ENCODE data around the gene RHOA. TPM values are rescaled to one million over a fixed set of nuclear protein-coding genes. Genes with fewer than 3 reads are reported as not detected.

Gene RHOA
- 100 to 1,000 TPM; 467 to 520 TPM for total RNA-seq

- peak within 1 kb of the TSS; percentile 92 for H3K27ac Mint-ChIP-seq
- H3K9me3 Mint-ChIP-seq, result no peaks in the 10 kb centered on the region
- peaks cover 65% of the 10 kb centered on the region for H3K4me1 Mint-ChIP-seq
- peaks cover 46% of the 10 kb centered on the region for H3K36me3 Mint-ChIP-seq (ENCODE audit: low read depth)
- CTCF ChIA-PET, result interaction anchor here (0.8 to 2.3 kb wide), 6 partner anchors 10 to 72 kb away, joined by 3 to 10 read pairs (median 3); partner anchors contain the start of genes NICN1 and USP4
- H3K27me3 Mint-ChIP-seq, result no peaks in the 10 kb centered on the region
- POLR2A ChIA-PET, result interaction anchor here (0.6 to 1.1 kb wide), 2 partner anchors 72 to 390 kb away, joined by 3 to 9 read pairs; partner anchors contain the start of genes NDUFAF3 and USP4
- H3K4me3 Mint-ChIP-seq, result peak within 1 kb of the TSS; percentile 96
- peak; percentile 99 for DNase-seq
Observed at GRCh38 chr3:49411968-49412631, at the start of gene RHOA, which contains the start of gene TCTA. Gene RHOA (minus strand): TSS chr3:49411976. CDS start chr3:49375589, 36,387 bp downstream. Gene TCTA (plus strand): TSS chr3:49412423. CDS start chr3:49412427, 4 bp downstream.

DNA sequence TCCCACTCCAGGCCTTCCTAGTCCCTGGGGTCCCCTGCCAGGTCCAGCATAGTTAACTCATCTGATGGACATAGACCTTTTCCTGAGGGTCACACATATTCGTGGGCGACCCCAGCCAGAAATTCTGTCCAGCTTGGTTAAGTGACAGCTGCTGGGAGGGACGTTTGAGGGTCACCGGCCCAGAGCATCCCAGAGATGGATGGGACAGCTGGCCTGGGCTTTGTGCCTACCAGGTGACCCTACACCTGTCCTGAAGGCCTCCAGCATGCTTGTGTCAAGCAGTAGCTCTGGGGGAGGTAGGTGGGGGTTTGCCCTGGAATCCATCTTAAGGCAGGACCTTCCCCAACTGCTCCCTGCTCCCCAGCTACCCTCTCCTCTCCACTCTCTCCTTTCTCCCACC, 49.2 kb upstream of the RHOA start:
- H3K27ac Mint-ChIP-seq, result no peak overlapping the region
- no peak for DNase-seq
- POLR2A ChIA-PET, result no interaction called here
- H3K27me3 Mint-ChIP-seq, result peaks cover 2% of the 10 kb centered on the region
- no peaks in the 10 kb centered on the region for H3K9me3 Mint-ChIP-seq
- H3K4me1 Mint-ChIP-seq, result no peaks in the 10 kb centered on the region
- CTCF ChIA-PET, result interaction anchor here (0.5 kb wide), 1 partner anchor 414 kb away, joined by 3 read pairs; no protein-coding TSS in a partner anchor
- H3K4me3 Mint-ChIP-seq, result no peak overlapping the region
- no peaks in the 10 kb centered on the region for H3K36me3 Mint-ChIP-seq (ENCODE audit: low read depth)

GRCh38 chr3:49460188-49460890, 48.6 kb upstream of the RHOA start:
- POLR2A ChIA-PET, result no interaction called here

GRCh38 chr3:49456466-49456865, 44.7 kb upstream of the RHOA start:
- ChIA-PET POLR2A (no interaction called here), CTCF (interaction anchor here (0.9 to 1.1 kb wide), 3 partner anchors 11 to 383 kb away, joined by 3 to 5 read pairs (median 4); partner anchors contain the start of gene DAG1)
- no peak overlapping the region for H3K27ac Mint-ChIP-seq
- no peaks in the 10 kb centered on the region for H3K4me1 Mint-ChIP-seq
- no peaks in the 10 kb centered on the region for H3K36me3 Mint-ChIP-seq (ENCODE audit: low read depth)
- H3K9me3 Mint-ChIP-seq, result no peaks in the 10 kb centered on the region
- no peaks in the 10 kb centered on the region for H3K27me3 Mint-ChIP-seq
- H3K4me3 Mint-ChIP-seq, result no peak overlapping the region
- DNase-seq, result no peak

More at GRCh38 chr3:49460188-49460890, 48.6 kb upstream of the RHOA start:
- Mint-ChIP-seq H3K4me3 (no peak overlapping the region), H3K27ac (no peak overlapping the region), H3K36me3 (ENCODE audit: low read depth) (no peaks in the 10 kb centered on the region), H3K9me3 (no peaks in the 10 kb centered on the region), H3K4me1 (no peaks in the 10 kb centered on the region), H3K27me3 (peaks cover 2% of the 10 kb centered on the region)
- DNase-seq, result no peak
- CTCF ChIA-PET, result interaction anchor here (0.6 kb wide), 1 partner anchor 513 kb away, joined by 5 read pairs; no protein-coding TSS in a partner anchor

GRCh38 chr3:49454898-49455681, 43.3 kb upstream of the RHOA start:
- CTCF ChIA-PET, result interaction anchor here (1.1 kb wide), 1 partner anchor 284 kb away, joined by 3 read pairs; the partner anchor contains the start of gene KLHDC8B
- Mint-ChIP-seq H3K4me1 (no peaks in the 10 kb centered on the region), H3K36me3 (ENCODE audit: low read depth) (no peaks in the 10 kb centered on the region), H3K27me3 (no peaks in the 10 kb centered on the region), H3K9me3 (no peaks in the 10 kb centered on the region), H3K27ac (no peak overlapping the region), H3K4me3 (no peak overlapping the region)
- no peak for DNase-seq
- POLR2A ChIA-PET, result no interaction called here

- CTCF ChIA-PET, result interaction anchor here (0.6 to 1.1 kb wide), 3 partner anchors 21 to 283 kb away, joined by 3 to 6 read pairs (median 3); partner anchors contain the start of gene KLHDC8B
- H3K4me3 Mint-ChIP-seq, result no peak overlapping the region
- H3K9me3 Mint-ChIP-seq, result no peaks in the 10 kb centered on the region
- no peak for DNase-seq
- H3K4me1 Mint-ChIP-seq, result no peaks in the 10 kb centered on the region
- no peaks in the 10 kb centered on the region for H3K27me3 Mint-ChIP-seq
- no peaks in the 10 kb centered on the region for H3K36me3 Mint-ChIP-seq (ENCODE audit: low read depth)
- peak overlapping the region; percentile 9 for H3K27ac Mint-ChIP-seq
- POLR2A ChIA-PET, result no interaction called here
Observed at GRCh38 chr3:49454458-49454857, 42.7 kb upstream of the RHOA start.

DNA sequence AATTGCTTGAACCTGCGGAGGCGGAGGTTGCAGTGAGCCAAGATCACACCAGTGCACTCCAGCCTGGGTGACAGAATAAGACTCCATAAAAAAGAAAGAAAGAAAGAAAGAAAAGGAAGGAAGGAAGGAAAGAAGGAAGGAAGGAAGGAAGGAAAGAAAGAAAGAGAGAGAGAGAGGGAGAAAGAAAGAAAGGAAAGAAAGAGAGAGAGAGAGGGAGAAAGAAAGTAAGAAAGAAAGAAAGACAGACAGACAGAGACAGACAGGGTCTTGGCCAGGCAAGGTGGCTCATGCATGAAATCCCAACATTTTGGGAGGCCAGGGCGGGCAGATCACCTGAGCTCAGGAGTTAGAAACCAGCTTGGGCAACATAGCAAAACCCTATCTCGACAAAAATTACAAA, 41.8 kb upstream of the RHOA start:
- H3K36me3 Mint-ChIP-seq (ENCODE audit: low read depth), result no peaks in the 10 kb centered on the region
- ChIA-PET POLR2A (no interaction called here), CTCF (interaction anchor here (0.6 to 0.8 kb wide), 3 partner anchors 18 to 114 kb away, joined by 3 read pairs; partner anchors contain the start of genes NICN1 and USP4)
- DNase-seq, result no peak
- H3K9me3 Mint-ChIP-seq, result no peaks in the 10 kb centered on the region
- H3K27ac Mint-ChIP-seq, result no peak overlapping the region
- no peak overlapping the region for H3K4me3 Mint-ChIP-seq
- H3K4me1 Mint-ChIP-seq, result peaks cover 5% of the 10 kb centered on the region
- no peaks in the 10 kb centered on the region for H3K27me3 Mint-ChIP-seq

DNA sequence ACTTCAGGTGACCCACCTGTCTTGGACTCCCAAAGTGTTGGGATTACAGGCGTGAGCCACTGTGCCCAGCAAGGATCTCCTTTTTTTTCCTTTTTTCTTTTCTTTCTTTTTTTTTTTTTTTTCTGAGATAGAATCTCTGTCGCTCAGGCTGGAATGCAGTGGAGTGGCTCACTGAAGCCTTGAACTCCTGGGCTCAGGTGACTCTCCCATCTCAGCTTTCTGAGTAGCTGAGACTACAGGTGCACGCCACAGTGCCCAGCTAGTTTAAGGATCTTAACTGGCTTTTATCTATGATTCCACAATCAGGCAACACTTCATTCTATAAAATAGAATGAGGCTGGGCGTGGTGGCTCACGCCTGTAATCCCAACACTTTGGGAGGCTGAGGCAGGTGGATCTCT, 33.6 kb upstream of the RHOA start:
- no peak overlapping the region for H3K27ac Mint-ChIP-seq
- H3K4me3 Mint-ChIP-seq, result no peak overlapping the region
- POLR2A ChIA-PET, result no interaction called here

GRCh38 chr3:49434731-49435130, 23.0 kb upstream of the RHOA start:
- H3K4me1 Mint-ChIP-seq, result peaks cover 6% of the 10 kb centered on the region
- no peak overlapping the region for H3K27ac Mint-ChIP-seq
- no peak for DNase-seq
- ChIA-PET POLR2A (no interaction called here), CTCF (no interaction called here)
- no peaks in the 10 kb centered on the region for H3K9me3 Mint-ChIP-seq
- no peaks in the 10 kb centered on the region for H3K27me3 Mint-ChIP-seq
- H3K4me3 Mint-ChIP-seq, result no peak overlapping the region
- no peaks in the 10 kb centered on the region for H3K36me3 Mint-ChIP-seq (ENCODE audit: low read depth)

More for the DNA sequence above, 33.6 kb upstream of the RHOA start:
- peaks cover 21% of the 10 kb centered on the region for H3K4me1 Mint-ChIP-seq
- CTCF ChIA-PET, result interaction anchor here (0.6 to 1.7 kb wide), 3 partner anchors 16 to 387 kb away, joined by 3 to 5 read pairs (median 4); partner anchors contain the start of gene NICN1
- H3K9me3 Mint-ChIP-seq, result no peaks in the 10 kb centered on the region
- DNase-seq, result no peak
- H3K27me3 Mint-ChIP-seq, result no peaks in the 10 kb centered on the region
- no peaks in the 10 kb centered on the region for H3K36me3 Mint-ChIP-seq (ENCODE audit: low read depth)

DNA sequence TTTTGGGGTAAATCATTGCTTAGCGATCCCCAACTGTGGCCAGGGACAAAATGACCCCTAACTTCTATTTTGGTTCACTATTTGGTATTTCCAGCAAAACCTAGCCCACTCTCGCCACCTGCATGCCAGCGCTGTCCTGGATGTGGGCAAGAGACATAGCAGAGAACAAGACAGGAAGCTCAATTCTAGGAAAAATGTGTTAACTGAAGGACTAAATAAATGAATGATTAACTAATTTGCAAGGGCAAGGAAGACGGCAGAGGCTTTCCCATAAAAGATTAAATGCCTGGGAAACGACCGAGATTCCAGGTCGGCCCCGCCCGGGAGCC, 16.9 kb upstream of the RHOA start:
- CTCF ChIA-PET, result interaction anchor here (0.6 to 1.6 kb wide), 9 partner anchors 9 to 659 kb away, joined by 3 to 13 read pairs (median 3); partner anchors contain the start of genes TCTA and USP4

DNA sequence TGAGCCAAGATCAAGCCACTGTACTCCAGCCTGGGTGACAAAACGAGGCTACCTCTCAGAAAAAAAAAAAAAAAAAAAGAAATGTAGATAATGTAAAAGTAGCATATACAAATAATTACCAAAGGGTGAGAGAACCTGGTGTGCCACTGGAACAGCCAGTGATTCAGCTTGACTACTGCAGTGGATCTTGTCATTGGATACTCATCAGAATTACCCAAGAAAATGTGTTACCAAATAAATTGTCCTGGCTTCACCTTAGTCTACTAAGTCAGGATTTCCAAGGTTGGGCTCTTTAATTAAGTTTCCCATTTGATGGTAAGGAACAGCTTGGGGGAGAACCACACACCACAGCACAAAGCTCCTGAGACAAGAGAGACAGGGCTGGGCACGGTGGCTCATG, 15.8 kb upstream of the RHOA start:
- POLR2A ChIA-PET, result no interaction called here
- peak overlapping the region; percentile 79 for H3K27ac Mint-ChIP-seq

More for the DNA sequence above, 16.9 kb upstream of the RHOA start:
- no peaks in the 10 kb centered on the region for H3K27me3 Mint-ChIP-seq
- POLR2A ChIA-PET, result interaction anchor here (0.6 to 1.0 kb wide), 3 partner anchors 13 to 864 kb away, joined by 3 to 7 read pairs (median 3); partner anchors contain the start of genes DAG1 and IFRD2
- peaks cover 12% of the 10 kb centered on the region for H3K36me3 Mint-ChIP-seq (ENCODE audit: low read depth)
- H3K27ac Mint-ChIP-seq, result peak overlapping the region; percentile 99
- DNase-seq, result no peak
- no peaks in the 10 kb centered on the region for H3K9me3 Mint-ChIP-seq
- H3K4me3 Mint-ChIP-seq, result peak overlapping the region; percentile 93
- peaks cover 36% of the 10 kb centered on the region for H3K4me1 Mint-ChIP-seq

DNA sequence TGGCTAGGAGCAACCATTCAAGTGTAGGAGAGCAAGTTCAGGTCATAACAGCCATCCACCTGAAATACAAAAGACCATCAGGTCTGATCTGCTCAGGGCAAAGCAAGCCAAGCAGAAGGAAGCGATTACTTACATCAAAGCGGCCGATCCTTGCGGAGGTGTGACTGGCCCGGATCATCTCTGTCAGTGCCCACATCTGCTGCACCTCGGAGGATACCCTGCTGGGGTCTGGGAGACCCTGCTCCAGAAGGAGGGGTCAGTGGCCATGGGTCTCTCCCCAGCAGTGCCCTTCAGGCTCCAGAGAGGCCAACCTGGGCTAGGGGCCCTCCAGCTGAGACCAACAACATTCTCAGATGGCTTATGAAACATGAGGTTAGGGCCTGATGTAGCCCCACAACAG, 13.0 kb upstream of the RHOA start:
- H3K27ac Mint-ChIP-seq, result no peak overlapping the region
- H3K27me3 Mint-ChIP-seq, result no peaks in the 10 kb centered on the region
- no peak overlapping the region for H3K4me3 Mint-ChIP-seq
- H3K36me3 Mint-ChIP-seq (ENCODE audit: low read depth), result peaks cover 27% of the 10 kb centered on the region
- peaks cover 56% of the 10 kb centered on the region for H3K4me1 Mint-ChIP-seq
- ChIA-PET POLR2A (no interaction called here), CTCF (no interaction called here)
- no peaks in the 10 kb centered on the region for H3K9me3 Mint-ChIP-seq
- DNase-seq, result no peak

More for the DNA sequence above, 15.8 kb upstream of the RHOA start:
- H3K27me3 Mint-ChIP-seq, result no peaks in the 10 kb centered on the region
- DNase-seq, result no peak
- peaks cover 46% of the 10 kb centered on the region for H3K4me1 Mint-ChIP-seq
- peak overlapping the region; percentile 93 for H3K4me3 Mint-ChIP-seq
- CTCF ChIA-PET, result interaction anchor here (0.6 to 1.0 kb wide), 4 partner anchors 10 to 113 kb away, joined by 3 to 4 read pairs (median 3); no protein-coding TSS in a partner anchor
- H3K36me3 Mint-ChIP-seq (ENCODE audit: low read depth), result peaks cover 19% of the 10 kb centered on the region
- H3K9me3 Mint-ChIP-seq, result no peaks in the 10 kb centered on the region

Data from activated CD4-positive, alpha-beta T cell treated with anti-CD3 and anti-CD28 coated beads, Interleukin-2, amount 10 ng/mL, durations not matched to agents 7 days and 5 days (primary cell).